T-cell (primary cell): ENCODE measurements around the gene SFXN5. TPM values are rescaled to one million over a fixed set of nuclear protein-coding genes. Genes with fewer than 3 reads are reported as not detected.

ENCODE experiments used
- ATAC-seq, 4 experiments: fragments of 200-7000 bp in 3 of 4; fragments of 150-1000 bp in 1 of 4; cut with Tn5 transposase; replicated peaks in 1 of 4; 1 replicate in 3 of 4; 2 replicates in 1 of 4; pipeline ENCODE4 v1.10.0; 2021; ENCODE audit warnings: moderate library complexity in 3 of 4, mild to moderate bottlenecking in 2 of 4, moderate number of reproducible peaks in 1 of 4
- CTCF ChIA-PET, 2 donors: fragments of 300-600 bp; sonication (Branson Sonifier 250); formaldehyde crosslinking; loops; one replicate each; lab custom pipeline; 2022; ENCODE audit warnings: antibody characterized with exemption in 2 of 2; lab: Charles Lee
- POLR2A ChIA-PET, 2 donors: fragments of 300-600 bp; sonication (Branson Sonifier 250); formaldehyde crosslinking; loops; one replicate each; lab custom pipeline; 2022; ENCODE audit warnings: antibody characterized with exemption in 2 of 2; lab: Charles Lee
- DNase-seq, 35 experiments: peaks; one replicate each; pipeline versions ENCODE4 v3.0.0 to v3.0.0-alpha.2; 2013 to 2023
- H3K27ac ChIP-seq: one replicate; pipeline ENCODE4 v1.5.1; 2013; ENCODE audit warnings: low read length
- H3K27me3 ChIP-seq, 2 experiments: replicated peaks in 1 of 2; 1 replicate in 1 of 2; 2 replicates in 1 of 2; pipeline versions ENCODE4 v1.6.1 to v1.7.0; 2013; ENCODE audit warnings: low read length in 1 of 2, mixed read lengths in 1 of 2; ENCODE audit not compliant: control insufficient read depth in 2 of 2, insufficient read depth in 2 of 2; ENCODE audit errors: extremely low read depth in 1 of 2
- H3K36me3 ChIP-seq, 2 donors: 1 replicate in 1 of 2; 2 replicates in 1 of 2; pipeline versions ENCODE4 v1.6.1 to v1.7.0; 2013; ENCODE audit warnings: low read length in 1 of 2; ENCODE audit not compliant: control insufficient read depth in 2 of 2, insufficient read depth in 1 of 2; ENCODE audit errors: extremely low read depth in 1 of 2
- H3K4me1 ChIP-seq, 2 experiments: 1 replicate in 1 of 2; 2 replicates in 1 of 2; pipeline versions ENCODE4 v1.6.1 to v1.7.0; 2013; ENCODE audit warnings: low read length in 2 of 2, mixed read lengths in 1 of 2; ENCODE audit not compliant: insufficient read depth in 2 of 2, control insufficient read depth in 1 of 2; ENCODE audit errors: extremely low read depth in 1 of 2
- H3K4me3 ChIP-seq, 2 donors: 1 replicate in 1 of 2; 2 replicates in 1 of 2; pipeline versions ENCODE4 v1.5.1 to v1.7.0; 2013; ENCODE audit warnings: mild to moderate bottlenecking in 2 of 2, low read length in 1 of 2, moderate library complexity in 1 of 2; ENCODE audit not compliant: control insufficient read depth in 1 of 2; ENCODE audit errors: extremely low read depth in 1 of 2
- H3K9me3 ChIP-seq: 2 replicates; pipeline ENCODE4 v1.7.0; 2013
- H3K27ac Mint-ChIP-seq, 2 donors: one replicate each; pipeline ENCODE4 v1.8.0; 2020 to 2021; ENCODE audit warnings: mild to moderate bottlenecking in 2 of 2, mixed read lengths in 2 of 2
- H3K27me3 Mint-ChIP-seq, 2 donors: one replicate each; pipeline ENCODE4 v1.8.0; 2021 to 2022; ENCODE audit warnings: mixed read lengths in 2 of 2
- H3K36me3 Mint-ChIP-seq: one replicate; pipeline ENCODE4 v1.8.0; 2021; ENCODE audit warnings: mixed read lengths
- H3K4me1 Mint-ChIP-seq, 3 donors: one replicate each; pipeline ENCODE4 v1.8.0; 2020 to 2022; ENCODE audit warnings: mixed read lengths in 3 of 3, mild to moderate bottlenecking in 1 of 3
- H3K4me3 Mint-ChIP-seq, 3 donors: one replicate each; pipeline ENCODE4 v1.8.0; 2020 to 2022; ENCODE audit warnings: mild to moderate bottlenecking in 3 of 3, mixed read lengths in 3 of 3, moderate library complexity in 3 of 3
- H3K9me3 Mint-ChIP-seq, 3 donors: one replicate each; pipeline ENCODE4 v1.8.0; 2020 to 2022; ENCODE audit warnings: mixed read lengths in 3 of 3
- WGBS: methylation state at CpG from one replicate; pipeline ENCODE4 v1.1.5; 2013; ENCODE audit warnings: missing lambda C conversion rate; ENCODE audit not compliant: insufficient coverage; 5-methylcytosine and 5-hydroxymethylcytosine counted together
- total RNA-seq, 35 experiments: library from RNA in 6 of 35; stranded (reverse) in 6 of 35; fragments of 120-200 nt in 1 of 35; gene quantifications; one replicate each; pipeline versions ENCODE4 v1.2.1 to v1.2.4 and lab custom pipeline; 2013 to 2026

The SFXN5 gene
- total RNA-seq, 5 donors from 2014 or later (not counting 1 experiment from before 2014, with no cell fraction given): 6.3 to 14.2 (median 9.7) TPM

GRCh38 chr2:72915907-72916742 is 155.4 kb downstream of the SFXN5 start:
- peaks cover 8 to 54% of the 10 kb centered on the region in 2 experiments for H3K4me1 ChIP-seq
- POLR2A ChIA-PET: no interaction called here

GRCh38 chr2:72915320-72915906 is 156.1 kb downstream of the SFXN5 start:
- ChIA-PET CTCF (no interaction called here), POLR2A (no interaction called here)
- Histone ChIP-seq H3K27ac (no peak overlapping the region), H3K27me3 (peaks cover 20 to 71% of the 10 kb centered on the region in 2 experiments), H3K4me1 (peaks cover 8 to 48% of the 10 kb centered on the region in 2 experiments), H3K4me3 (peak overlapping the region in 1 of 2 donors; percentile 35), H3K9me3 (no peaks in the 10 kb centered on the region), H3K36me3 (no peaks in the 10 kb centered on the region)
- ATAC-seq (no peak), DNase-seq (no peak)
- Mint-ChIP-seq H3K27me3 (peaks cover 60 to 81% of the 10 kb centered on the region in 2 donors), H3K4me3 (peak overlapping the region; percentile 68 to 88 (median 69)), H3K27ac (no peak overlapping the region), H3K4me1 (peaks cover 32 to 42% (median 36%) of the 10 kb centered on the region in 3 donors), H3K9me3 (no peaks in the 10 kb centered on the region), H3K36me3 (no peaks in the 10 kb centered on the region)
- 11% methylated on average over 14 of the region's 26 CpGs for WGBS

More at GRCh38 chr2:72915907-72916742, 155.4 kb downstream of the SFXN5 start:
- ATAC-seq (peak; percentile 26 to 56 (median 46)), DNase-seq (peak in 14 of 35 experiments; percentile 9 to 57 (median 26))
- H3K27ac Mint-ChIP-seq: no peak overlapping the region
- Histone ChIP-seq H3K27me3 (peaks cover 13 to 74% of the 10 kb centered on the region in 2 experiments), H3K36me3 (no peaks in the 10 kb centered on the region), H3K9me3 (no peaks in the 10 kb centered on the region), H3K4me3 (peak overlapping the region; percentile 40 to 83), H3K27ac (no peak overlapping the region)
- peak overlapping the region; percentile 73 to 88 (median 76) for H3K4me3 Mint-ChIP-seq
- peaks cover 53 to 78% of the 10 kb centered on the region in 2 donors for H3K27me3 Mint-ChIP-seq
- CTCF ChIA-PET: no interaction called here
- H3K4me1 Mint-ChIP-seq: peaks cover 35 to 44% (median 36%) of the 10 kb centered on the region in 3 donors
- H3K9me3 Mint-ChIP-seq: no peaks in the 10 kb centered on the region
- 2% methylated on average over 86 of the region's 86 CpGs for WGBS
- no peaks in the 10 kb centered on the region for H3K36me3 Mint-ChIP-seq

DNA sequence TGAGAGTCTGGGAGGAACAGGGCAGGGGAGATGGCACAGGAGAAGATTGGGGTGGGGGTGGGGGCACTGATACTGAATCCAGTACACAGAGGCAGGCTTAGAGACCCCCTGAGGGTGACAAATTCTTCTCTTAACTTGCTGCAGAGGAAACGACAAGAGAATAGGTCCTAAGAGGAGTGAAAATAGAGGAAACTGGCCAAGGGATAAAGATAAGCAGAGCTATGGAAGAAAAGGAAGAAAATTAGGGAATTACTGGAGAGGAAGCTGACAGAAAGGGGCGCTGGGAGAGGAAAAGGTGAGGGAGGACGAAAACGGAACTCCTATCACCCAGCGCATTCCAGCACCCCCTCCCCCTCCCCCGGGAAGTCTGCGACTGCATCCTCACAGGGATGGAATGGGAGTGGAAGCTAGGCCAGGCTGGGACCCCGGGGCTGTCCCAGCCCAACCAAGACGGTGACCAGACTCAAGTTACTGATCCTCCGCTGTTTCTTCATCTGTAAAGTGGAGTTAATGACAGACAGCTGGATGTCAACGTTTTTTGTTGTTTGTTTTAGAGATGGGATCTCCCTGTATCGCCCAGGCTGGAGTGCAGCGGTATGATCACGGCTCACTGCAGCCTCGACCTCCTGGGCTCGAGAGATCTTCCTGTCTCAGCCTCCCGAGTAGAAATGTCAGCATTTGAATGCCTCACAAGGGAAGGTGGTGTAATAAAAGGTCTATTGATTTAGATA is 156.8 kb downstream of the SFXN5 start:
- Mint-ChIP-seq H3K27me3 (peaks cover 65 to 81% of the 10 kb centered on the region in 2 donors), H3K4me3 (peak overlapping the region; percentile 68 to 88 (median 69)), H3K4me1 (peaks cover 30 to 38% (median 35%) of the 10 kb centered on the region in 3 donors), H3K9me3 (no peaks in the 10 kb centered on the region), H3K36me3 (no peaks in the 10 kb centered on the region), H3K27ac (no peak overlapping the region)
- Histone ChIP-seq H3K27ac (no peak overlapping the region), H3K9me3 (no peaks in the 10 kb centered on the region), H3K4me1 (peaks cover 8 to 42% of the 10 kb centered on the region in 2 experiments), H3K36me3 (no peaks in the 10 kb centered on the region), H3K27me3 (peaks cover 25 to 68% of the 10 kb centered on the region in 2 experiments), H3K4me3 (no peak overlapping the region)
- POLR2A ChIA-PET: no interaction called here
- CTCF ChIA-PET: no interaction called here
- 18% methylated on average over 10 of the region's 17 CpGs for WGBS
- DNase-seq (peak in 1 of 35 experiments; percentile 7), ATAC-seq (no peak)

- Histone ChIP-seq H3K4me3 (no peak overlapping the region), H3K4me1 (peaks cover 8 to 40% of the 10 kb centered on the region in 2 experiments), H3K27ac (no peak overlapping the region), H3K36me3 (no peaks in the 10 kb centered on the region), H3K27me3 (peaks cover 29 to 68% of the 10 kb centered on the region in 2 experiments), H3K9me3 (no peaks in the 10 kb centered on the region)
- H3K4me3 Mint-ChIP-seq: peak overlapping the region in 1 of 3 donors; percentile 88
- no peak overlapping the region for H3K27ac Mint-ChIP-seq
- WGBS: 7% methylated on average over 7 of the region's 7 CpGs
- peaks cover 25 to 33% (median 30%) of the 10 kb centered on the region in 3 donors for H3K4me1 Mint-ChIP-seq
- ChIA-PET POLR2A (no interaction called here), CTCF (no interaction called here)
- H3K9me3 Mint-ChIP-seq: no peaks in the 10 kb centered on the region
- H3K36me3 Mint-ChIP-seq: no peaks in the 10 kb centered on the region
- H3K27me3 Mint-ChIP-seq: peaks cover 66 to 81% of the 10 kb centered on the region in 2 donors
- no peak for ATAC-seq
- DNase-seq: peak in 1 of 35 experiments; percentile 7
These were observed 157.3 kb downstream of the SFXN5 start for GRCh38 chr2:72914206-72914559.

- H3K27me3 ChIP-seq: peaks cover 29 to 66% of the 10 kb centered on the region in 2 experiments
- Mint-ChIP-seq H3K27me3 (peaks cover 68 to 80% of the 10 kb centered on the region in 2 donors), H3K9me3 (no peaks in the 10 kb centered on the region), H3K27ac (peak overlapping the region in 1 of 2 donors; percentile 8), H3K36me3 (no peaks in the 10 kb centered on the region), H3K4me3 (peak overlapping the region in 1 of 3 donors; percentile 88), H3K4me1 (peaks cover 23 to 30% (median 27%) of the 10 kb centered on the region in 3 donors)
- ChIA-PET POLR2A (no interaction called here), CTCF (no interaction called here)
- ATAC-seq (no peak), DNase-seq (no peak)
- H3K4me1 ChIP-seq: peaks cover 8 to 37% of the 10 kb centered on the region in 2 experiments
- no peaks in the 10 kb centered on the region for H3K36me3 ChIP-seq
- H3K27ac ChIP-seq: no peak overlapping the region
- no peak overlapping the region for H3K4me3 ChIP-seq
- WGBS: 20% methylated on average over 2 of the region's 7 CpGs
- no peaks in the 10 kb centered on the region for H3K9me3 ChIP-seq
These were observed 157.9 kb downstream of the SFXN5 start for GRCh38 chr2:72913486-72914205.
